Chondrocyte (in vitro differentiated cells): ENCODE data around the gene PPP1R9A. TPM values are rescaled to one million over a fixed set of nuclear protein-coding genes. Genes with fewer than 3 reads are reported as not detected.

Source experiments
- DNase-seq: peaks from one replicate; pipeline ENCODE4 v3.0.0; 2021; ENCODE audit warnings: mixed read lengths, low spot score
- H3K27ac Mint-ChIP-seq: one replicate; pipeline ENCODE4 v1.8.0; 2021; ENCODE audit warnings: mild to moderate bottlenecking, moderate library complexity, mixed read lengths; ENCODE audit not compliant: unreplicated experiment
- H3K27me3 Mint-ChIP-seq: 2 replicates; pipeline ENCODE4 v1.8.0; 2021; ENCODE audit warnings: low read depth, mixed read lengths
- H3K36me3 Mint-ChIP-seq: 2 replicates; pipeline ENCODE4 v1.8.0; 2021; ENCODE audit warnings: low read depth, mixed read lengths
- H3K4me1 Mint-ChIP-seq: 2 replicates; pipeline ENCODE4 v1.8.0; 2021; ENCODE audit warnings: low read depth, mild to moderate bottlenecking, mixed read lengths
- H3K4me3 Mint-ChIP-seq: one replicate; pipeline ENCODE4 v1.8.0; 2021; ENCODE audit warnings: mild to moderate bottlenecking, moderate library complexity, mixed read lengths; ENCODE audit not compliant: unreplicated experiment
- H3K9me3 Mint-ChIP-seq: 2 replicates; pipeline ENCODE4 v1.8.0; 2021; ENCODE audit warnings: low read depth, mixed read lengths
- total RNA-seq: library from RNA; stranded (reverse); gene quantifications from 3 replicates; pipeline ENCODE4 v1.2.1, GENCODE V29; 2021
- TF ChIP-seq, protein P1 (sequence below): fragments of 200-600 bp; sonication (generic); IDR thresholded peaks from 2 replicates; pipeline ENCODE4 v1.5.0; 2021; ENCODE audit warnings: antibody characterized with exemption, mild to moderate bottlenecking, moderate library complexity

PPP1R9A gene
- total RNA-seq, 1 donor from 2014 or later: 4.1 TPM

DNA sequence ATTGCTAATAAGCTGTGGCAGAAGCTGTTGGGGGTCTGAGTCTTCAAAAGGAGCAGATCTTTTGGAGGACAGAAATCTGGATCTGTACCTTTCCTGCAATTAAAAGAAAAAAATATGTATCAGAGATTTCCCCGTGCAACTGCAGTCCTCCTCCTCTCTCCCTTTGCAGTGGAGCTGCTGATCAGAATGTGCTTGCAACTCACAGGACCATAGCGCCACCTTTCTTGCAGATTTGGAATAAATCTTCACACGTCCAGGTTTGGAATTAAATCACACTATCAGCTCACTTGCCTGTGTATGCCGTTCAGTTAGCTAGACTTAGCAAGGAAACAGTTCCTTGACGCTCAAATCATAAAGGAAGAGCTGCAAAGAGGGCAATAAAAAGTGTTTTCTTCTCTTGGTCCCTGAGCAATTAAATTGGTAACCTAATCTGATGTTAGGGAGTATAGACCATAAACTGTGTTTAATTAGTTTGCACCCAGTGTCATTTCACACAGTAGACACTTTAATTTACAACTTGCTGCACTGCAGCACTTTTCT lies 339.5 kb downstream of the PPP1R9A start:
- DNase-seq: no peak
- H3K27ac Mint-ChIP-seq: no peak overlapping the region
- peak overlapping the region; percentile 14 for H3K4me3 Mint-ChIP-seq
- TF ChIP-seq, protein P1, sequence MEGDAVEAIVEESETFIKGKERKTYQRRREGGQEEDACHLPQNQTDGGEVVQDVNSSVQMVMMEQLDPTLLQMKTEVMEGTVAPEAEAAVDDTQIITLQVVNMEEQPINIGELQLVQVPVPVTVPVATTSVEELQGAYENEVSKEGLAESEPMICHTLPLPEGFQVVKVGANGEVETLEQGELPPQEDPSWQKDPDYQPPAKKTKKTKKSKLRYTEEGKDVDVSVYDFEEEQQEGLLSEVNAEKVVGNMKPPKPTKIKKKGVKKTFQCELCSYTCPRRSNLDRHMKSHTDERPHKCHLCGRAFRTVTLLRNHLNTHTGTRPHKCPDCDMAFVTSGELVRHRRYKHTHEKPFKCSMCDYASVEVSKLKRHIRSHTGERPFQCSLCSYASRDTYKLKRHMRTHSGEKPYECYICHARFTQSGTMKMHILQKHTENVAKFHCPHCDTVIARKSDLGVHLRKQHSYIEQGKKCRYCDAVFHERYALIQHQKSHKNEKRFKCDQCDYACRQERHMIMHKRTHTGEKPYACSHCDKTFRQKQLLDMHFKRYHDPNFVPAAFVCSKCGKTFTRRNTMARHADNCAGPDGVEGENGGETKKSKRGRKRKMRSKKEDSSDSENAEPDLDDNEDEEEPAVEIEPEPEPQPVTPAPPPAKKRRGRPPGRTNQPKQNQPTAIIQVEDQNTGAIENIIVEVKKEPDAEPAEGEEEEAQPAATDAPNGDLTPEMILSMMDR: peak; percentile 93
- H3K4me1 Mint-ChIP-seq: peaks cover 19% of the 10 kb centered on the region
- no peaks in the 10 kb centered on the region for H3K27me3 Mint-ChIP-seq
- no peaks in the 10 kb centered on the region for H3K36me3 Mint-ChIP-seq
- H3K9me3 Mint-ChIP-seq: no peaks in the 10 kb centered on the region

DNA sequence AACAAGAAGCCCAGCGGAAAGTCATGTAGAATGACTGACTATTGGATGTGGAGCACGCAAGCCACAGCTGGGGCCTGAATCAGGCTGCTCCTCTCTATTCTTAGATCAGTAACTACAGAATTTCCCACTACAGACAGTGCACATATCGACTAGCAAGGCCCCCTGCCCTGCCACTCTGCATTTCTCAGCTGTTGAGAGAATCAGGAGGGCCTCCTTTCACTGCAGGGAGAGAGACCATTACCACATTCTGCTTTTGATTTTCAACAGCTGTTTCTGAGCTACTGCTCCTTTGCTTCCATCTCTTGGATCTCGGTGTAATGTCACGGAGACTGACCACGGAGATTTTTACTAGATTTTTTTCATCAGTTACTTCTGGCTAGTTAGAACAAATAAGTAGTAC lies 343.2 kb downstream of the PPP1R9A start:
- no peak for DNase-seq
- H3K4me3 Mint-ChIP-seq: no peak overlapping the region
- TF ChIP-seq, protein P1: no peak
- H3K36me3 Mint-ChIP-seq: no peaks in the 10 kb centered on the region
- peaks cover 9% of the 10 kb centered on the region for H3K4me1 Mint-ChIP-seq
- H3K27ac Mint-ChIP-seq: no peak overlapping the region
- no peaks in the 10 kb centered on the region for H3K9me3 Mint-ChIP-seq
- H3K27me3 Mint-ChIP-seq: no peaks in the 10 kb centered on the region

- H3K4me1 Mint-ChIP-seq: peaks cover 2% of the 10 kb centered on the region
- TF ChIP-seq, protein P1: no peak
- no peak for DNase-seq
- H3K9me3 Mint-ChIP-seq: no peaks in the 10 kb centered on the region
- H3K36me3 Mint-ChIP-seq: no peaks in the 10 kb centered on the region
- no peaks in the 10 kb centered on the region for H3K27me3 Mint-ChIP-seq
- no peak overlapping the region for H3K27ac Mint-ChIP-seq
- no peak overlapping the region for H3K4me3 Mint-ChIP-seq
Measured at GRCh38 chr7:95251966-95252365, 344.6 kb downstream of the PPP1R9A start.

DNA sequence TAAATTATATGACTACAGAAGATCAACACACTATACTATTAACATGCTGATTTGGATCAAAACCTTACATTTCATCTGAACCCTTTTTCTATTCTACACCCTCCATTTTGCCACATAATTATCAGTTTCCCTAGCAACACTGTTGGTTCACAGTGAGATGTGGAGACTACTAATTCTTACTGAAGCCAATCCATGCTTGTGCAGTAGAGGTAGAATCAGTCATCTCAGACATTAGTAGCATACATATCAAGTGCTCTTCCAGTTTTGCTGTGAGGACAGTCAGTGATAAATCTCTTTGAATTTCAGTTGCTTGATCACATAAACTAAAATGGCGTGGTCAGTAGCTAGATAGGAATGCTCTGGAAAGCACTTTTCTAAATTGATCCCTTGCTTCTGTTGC lies 346.6 kb downstream of the PPP1R9A start:
- Mint-ChIP-seq H3K4me1 (no peaks in the 10 kb centered on the region), H3K27me3 (no peaks in the 10 kb centered on the region), H3K27ac (no peak overlapping the region), H3K4me3 (no peak overlapping the region), H3K9me3 (no peaks in the 10 kb centered on the region), H3K36me3 (no peaks in the 10 kb centered on the region)
- no peak for DNase-seq
- TF ChIP-seq, protein P1: no peak

- Mint-ChIP-seq H3K9me3 (no peaks in the 10 kb centered on the region), H3K27ac (no peak overlapping the region), H3K4me3 (no peak overlapping the region), H3K4me1 (no peaks in the 10 kb centered on the region), H3K36me3 (no peaks in the 10 kb centered on the region), H3K27me3 (no peaks in the 10 kb centered on the region)
- DNase-seq: no peak
- TF ChIP-seq, protein P1: no peak
Measured at GRCh38 chr7:95255691-95256090, 348.3 kb downstream of the PPP1R9A start.
